ENCODE results near the gene ARID3A.

The ARID3A gene

GRCh38 chr19:912181-913079 is 13.4 kb upstream of the ARID3A start:
- DNase-seq (ENCODE audit: low read depth): no peak

DNA sequence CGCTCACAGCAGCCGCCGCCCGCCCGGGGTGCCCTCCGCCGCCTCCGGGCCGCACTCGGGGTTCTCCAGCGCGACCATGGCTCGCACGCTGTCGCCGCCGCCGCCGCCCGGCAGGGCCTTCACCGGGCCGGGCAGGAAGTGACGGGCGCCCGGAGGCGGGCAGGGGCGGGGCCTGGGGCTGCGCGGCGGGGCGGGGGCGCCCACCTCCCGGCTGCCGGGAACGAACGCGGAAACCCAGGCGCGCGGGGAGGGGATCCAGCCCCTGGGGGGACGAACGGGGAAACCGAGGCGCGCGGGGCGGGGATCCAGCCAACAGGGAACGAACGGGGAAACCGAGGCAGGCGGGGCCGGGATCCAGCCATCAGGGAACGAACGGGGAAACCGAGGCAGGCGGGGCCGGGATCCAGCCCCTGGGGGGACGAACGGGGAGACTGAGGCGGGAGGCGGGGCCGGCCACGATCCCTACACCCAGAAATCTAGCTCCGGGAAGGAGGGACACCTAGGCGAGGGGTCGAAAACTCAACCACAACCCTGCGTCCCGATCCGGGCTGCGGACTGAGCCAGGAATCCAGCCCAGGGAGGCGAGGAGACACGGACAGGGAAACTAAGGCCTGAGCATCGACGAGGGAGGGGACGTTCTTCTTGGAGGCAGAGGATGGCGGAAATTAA is 12.6 kb upstream of the ARID3A start, which contains the start of gene R3HDM4:
Gene R3HDM4 (minus strand): TSS at position 140 of the 669 bp plus-strand sequence. CDS start 62 bp downstream, at position 78.
- peak; percentile 82 for DNase-seq (ENCODE audit: low read depth)

DNA sequence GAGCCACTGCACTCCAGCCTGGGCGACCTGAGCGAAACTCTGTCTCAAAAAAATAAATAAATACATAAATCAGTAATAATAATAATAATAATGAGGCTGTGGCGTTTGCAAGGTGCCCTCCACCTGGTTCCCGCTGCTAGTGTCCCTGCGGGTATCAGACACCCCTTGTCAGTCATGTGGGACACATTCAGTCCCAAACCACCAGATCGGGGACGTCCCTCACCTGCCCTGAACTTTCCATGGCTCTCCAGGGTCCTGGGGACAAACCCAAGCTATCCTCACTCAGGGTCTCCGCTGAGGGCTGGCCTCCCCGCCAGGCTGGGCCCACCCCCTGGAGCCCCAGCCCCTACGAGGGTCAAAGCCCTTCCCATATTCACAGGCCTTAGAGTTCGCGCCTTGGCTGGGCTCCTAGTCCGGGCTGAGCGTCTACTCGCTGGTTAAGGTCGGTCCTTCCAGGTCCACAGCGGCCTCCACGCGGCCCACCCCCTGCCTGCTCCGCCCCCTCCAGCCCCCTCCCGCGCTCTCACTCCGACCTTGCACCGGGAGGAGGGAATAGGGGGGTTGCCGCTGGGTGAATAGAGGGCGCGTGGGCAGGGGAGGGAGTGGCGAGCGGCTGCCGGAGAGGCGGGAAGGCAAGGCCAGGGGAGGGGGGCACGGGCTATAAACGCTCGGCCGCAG is 9.1 kb upstream of the ARID3A start:
- DNase-seq (ENCODE audit: low read depth): no peak

- DNase-seq (ENCODE audit: low read depth): no peak
Measured at GRCh38 chr19:917323-918151, 8.3 kb upstream of the ARID3A start, which contains the start of gene KISS1R. Gene KISS1R, plus strand, starts transcription at chr19:917333. Its CDS starts 170 bp downstream, at chr19:917503.

GRCh38 chr19:918152-918437 is 7.7 kb upstream of the ARID3A start:
- no peak for DNase-seq (ENCODE audit: low read depth)

DNA sequence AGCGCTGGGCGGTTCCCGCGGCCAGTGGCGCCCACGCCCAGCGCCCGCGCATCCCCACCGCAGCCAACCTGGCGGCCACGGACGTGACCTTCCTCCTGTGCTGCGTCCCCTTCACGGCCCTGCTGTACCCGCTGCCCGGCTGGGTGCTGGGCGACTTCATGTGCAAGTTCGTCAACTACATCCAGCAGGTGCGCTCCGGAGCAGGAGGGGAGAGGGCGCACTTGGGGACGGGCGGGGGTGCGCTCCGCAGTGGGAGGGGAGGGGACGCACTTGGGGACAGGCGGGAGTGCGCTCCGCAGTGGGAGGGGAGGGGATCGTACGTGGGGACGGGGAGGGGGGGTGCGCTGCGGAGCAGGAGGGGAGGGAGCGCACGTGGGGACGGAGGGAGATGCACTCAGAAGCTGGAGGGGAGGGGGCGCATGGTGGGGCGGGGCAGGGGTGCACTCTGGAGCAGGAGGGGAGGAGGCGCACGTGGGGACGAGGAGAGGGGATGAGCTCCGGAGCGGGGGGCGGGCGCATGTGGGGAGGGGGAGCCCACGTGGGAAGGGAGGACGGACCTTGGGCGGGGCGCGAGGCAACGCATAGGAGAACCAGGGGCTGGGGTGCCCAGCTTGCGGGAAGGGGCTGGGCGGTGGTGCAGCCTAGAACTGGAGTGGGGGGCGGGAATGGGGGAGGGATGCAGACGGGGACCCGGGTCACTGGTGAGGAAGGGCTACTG is 7.2 kb upstream of the ARID3A start:
- DNase-seq (ENCODE audit: low read depth): no peak

DNA sequence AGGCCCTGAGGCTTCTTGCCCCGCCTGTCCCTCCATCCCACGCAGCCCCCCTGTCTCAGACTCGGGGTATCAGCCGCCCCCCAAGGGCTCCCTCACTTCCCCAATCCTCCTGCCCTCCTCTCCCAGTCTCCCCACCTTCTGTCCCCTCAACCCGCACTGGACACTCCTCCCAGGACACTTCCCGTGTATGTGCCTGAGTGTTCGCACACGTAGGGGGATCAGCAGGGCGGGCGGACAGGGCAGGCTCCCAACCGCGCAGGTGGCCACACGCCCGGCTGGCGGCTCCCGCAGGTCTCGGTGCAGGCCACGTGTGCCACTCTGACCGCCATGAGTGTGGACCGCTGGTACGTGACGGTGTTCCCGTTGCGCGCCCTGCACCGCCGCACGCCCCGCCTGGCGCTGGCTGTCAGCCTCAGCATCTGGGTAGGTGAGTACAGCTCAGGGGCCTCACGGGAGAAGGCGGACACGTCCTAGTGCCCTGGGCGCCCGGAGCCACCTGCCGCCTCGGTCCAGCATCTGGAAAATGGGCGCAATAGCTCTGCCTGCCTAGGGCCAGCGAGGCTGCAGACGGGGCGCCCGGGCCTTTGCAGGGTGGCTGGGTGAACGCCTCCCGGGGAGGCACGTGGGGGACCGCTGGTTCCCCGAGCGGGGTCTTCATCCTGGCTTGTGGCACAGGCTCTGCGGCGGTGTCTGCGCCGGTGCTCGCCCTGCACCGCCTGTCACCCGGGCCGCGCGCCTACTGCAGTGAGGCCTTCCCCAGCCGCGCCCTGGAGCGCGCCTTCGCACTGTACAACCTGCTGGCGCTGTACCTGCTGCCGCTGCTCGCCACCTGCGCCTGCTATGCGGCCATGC is 6.4 kb upstream of the ARID3A start:
- no peak for DNase-seq (ENCODE audit: low read depth)

GRCh38 chr19:920051-920864 is 5.6 kb upstream of the ARID3A start:
- peak; percentile 50 for DNase-seq (ENCODE audit: low read depth)

GRCh38 chr19:924553-925086 is 1.2 kb upstream of the ARID3A start:
- no peak for DNase-seq (ENCODE audit: low read depth)

GRCh38 chr19:925087-925525 is 729 bp upstream of the ARID3A start:
- DNase-seq (ENCODE audit: low read depth): no peak

- no peak for DNase-seq (ENCODE audit: low read depth)
Measured at GRCh38 chr19:926323-926588, 421 bp downstream of the ARID3A start.

- no peak for DNase-seq (ENCODE audit: low read depth)
Measured at GRCh38 chr19:926589-927350, 935 bp downstream of the ARID3A start.

- no peak for DNase-seq (ENCODE audit: low read depth)
Measured at GRCh38 chr19:927351-927779, 1.5 kb downstream of the ARID3A start.

DNA sequence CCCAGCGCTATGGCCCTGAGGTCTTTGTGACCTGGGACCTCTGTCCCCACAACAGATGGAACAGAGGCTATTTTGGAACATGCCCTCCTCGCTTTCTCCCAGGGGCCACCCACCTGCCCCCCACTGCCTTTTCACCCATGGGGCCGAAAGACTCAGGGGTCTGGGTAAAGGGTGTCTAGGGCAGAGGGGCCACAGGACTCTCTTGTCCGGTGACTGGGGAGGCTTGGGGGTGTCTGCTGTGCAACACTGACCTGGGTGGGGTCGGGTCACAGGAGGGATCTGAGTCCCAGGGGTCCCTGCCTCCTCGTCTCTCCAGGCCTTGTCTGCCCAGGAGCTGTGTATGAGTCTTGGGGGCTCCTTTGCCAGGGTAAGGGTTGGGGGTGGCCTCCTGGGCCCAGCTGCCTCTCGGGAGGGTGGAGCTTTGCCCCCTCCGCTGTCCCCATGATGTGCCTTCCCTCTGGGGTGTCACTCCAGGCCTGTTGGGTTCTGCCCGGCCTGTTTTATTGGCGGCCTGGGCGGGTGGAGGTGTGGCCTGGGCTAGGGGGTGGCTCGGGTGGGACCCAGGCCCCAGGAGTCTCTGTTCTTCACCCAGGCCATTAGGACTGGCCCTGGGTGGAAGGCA is 2.1 kb downstream of the ARID3A start:
- DNase-seq (ENCODE audit: low read depth): no peak

DNA sequence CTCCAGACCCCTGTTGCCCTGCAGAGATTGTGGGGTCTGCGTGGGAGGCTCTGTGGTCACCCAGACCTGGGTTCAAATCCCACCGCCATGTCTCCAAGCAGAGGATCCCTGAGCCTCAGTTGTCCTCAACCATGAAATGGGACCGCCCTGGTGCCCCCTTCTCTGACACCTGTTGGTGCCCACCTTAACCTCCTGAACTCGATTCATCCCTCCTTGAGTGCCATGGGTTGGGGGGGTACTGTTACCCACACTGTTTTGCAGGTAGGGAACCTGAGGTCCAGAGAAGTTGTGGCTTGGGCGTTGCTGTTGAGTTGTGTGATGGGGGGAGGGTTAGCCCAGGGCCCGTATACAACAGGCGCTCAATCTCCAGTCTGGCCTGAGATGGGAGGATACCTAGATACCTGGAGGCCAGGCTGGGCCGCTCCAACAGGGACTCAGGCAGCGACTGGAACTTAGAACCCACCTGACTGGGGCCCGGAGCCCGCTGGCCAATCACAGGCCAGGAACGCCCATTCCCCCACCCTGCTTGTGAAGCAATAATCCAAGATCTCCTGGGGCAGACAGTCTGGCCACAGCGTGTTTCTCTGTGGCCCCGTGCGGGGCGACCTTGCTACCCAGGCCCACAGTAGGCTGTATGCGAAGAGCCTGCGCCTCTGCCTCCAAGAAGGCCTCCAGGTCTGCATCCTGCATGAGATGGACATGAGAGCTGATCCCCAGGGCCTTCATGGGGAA is 2.8 kb downstream of the ARID3A start:
- DNase-seq (ENCODE audit: low read depth): no peak

- DNase-seq (ENCODE audit: low read depth): no peak
Measured at GRCh38 chr19:929203-929890, 3.5 kb downstream of the ARID3A start.

DNA sequence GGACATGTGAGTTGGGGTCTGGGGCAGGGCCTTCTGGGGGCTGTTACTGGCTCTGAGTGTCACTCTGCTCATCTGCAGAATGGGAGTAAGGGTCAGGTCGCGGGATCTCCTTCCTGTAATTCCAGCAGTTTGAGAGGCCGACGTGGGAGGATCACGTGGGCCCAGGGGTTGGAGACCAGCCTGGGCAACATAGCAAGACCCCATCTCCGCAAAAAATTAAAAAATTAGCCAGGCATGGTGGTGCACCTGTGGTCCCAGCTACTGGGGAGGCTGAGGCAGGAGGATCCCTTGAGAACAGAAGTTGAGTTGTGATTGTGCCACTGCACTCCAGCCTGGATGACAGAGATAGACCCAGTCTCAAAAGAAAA is 4.0 kb downstream of the ARID3A start:
- no peak for DNase-seq (ENCODE audit: low read depth)
